SU-DHL-6 (cell line): ENCODE measurements around the gene ADCY5.

Experiments used
- H2AFZ ChIP-seq: fragments of 200-600 bp; sonication (generic); 2 replicates; pipeline ENCODE4 v1.6.1; 2014; ENCODE audit warnings: low read depth, mild to moderate bottlenecking, moderate library complexity, mixed read lengths, antibody characterized with exemption, low read length; ENCODE audit not compliant: severe bottlenecking
- H3F3A ChIP-seq: fragments of 200-600 bp; shearing (Covaris generic); 2 replicates; pipeline ENCODE4 v1.6.0; 2016; ENCODE audit warnings: antibody characterized with exemption, mild to moderate bottlenecking; ENCODE audit not compliant: insufficient read depth
- H3K27ac ChIP-seq: fragments of 200-600 bp; sonication (generic); 2 replicates; pipeline ENCODE4 v1.5.1; 2016; ENCODE audit warnings: low read depth, mild to moderate bottlenecking, low read length, moderate library complexity, mixed read lengths
- H3K27me3 ChIP-seq: fragments of 200-600 bp; sonication (generic), shearing (Covaris generic); 2 replicates; pipeline ENCODE4 v1.6.0; 2014; ENCODE audit warnings: mild to moderate bottlenecking, low read length
- H3K36me3 ChIP-seq: fragments of 200-600 bp; sonication (generic); 2 replicates; pipeline ENCODE4 v1.6.1; 2014; ENCODE audit warnings: mild to moderate bottlenecking, low read length, mixed read lengths
- H3K4me2 ChIP-seq: fragments of 300-600, 200-600 bp; shearing (Covaris generic), sonication (generic); 2 replicates; pipeline ENCODE4 v1.6.0; 2014; ENCODE audit warnings: low read length, low read depth, mild to moderate bottlenecking; ENCODE audit not compliant: poor library complexity, severe bottlenecking
- H3K4me3 ChIP-seq: fragments of 200-600 bp; sonication (generic); 2 replicates; pipeline ENCODE4 v1.5.1; 2014; ENCODE audit warnings: antibody characterized with exemption, low read length, mild to moderate bottlenecking, mixed read lengths; ENCODE audit not compliant: insufficient read depth, poor library complexity, severe bottlenecking
- H3K79me2 ChIP-seq: fragments of 200-600 bp; sonication (generic); 2 replicates; pipeline ENCODE4 v1.6.1; 2014; ENCODE audit warnings: mild to moderate bottlenecking, low read length, moderate library complexity; ENCODE audit not compliant: insufficient read depth
- H3K9ac ChIP-seq: fragments of 200-600 bp; sonication (generic); 2 replicates; pipeline ENCODE4 v1.7.0; 2014; ENCODE audit warnings: mild to moderate bottlenecking, low read length
- H3K9me2 ChIP-seq: fragments of 200-600 bp; sonication (generic); replicated peaks from 2 replicates; pipeline ENCODE4 v1.6.1; 2014; ENCODE audit warnings: low read length; ENCODE audit not compliant: insufficient read depth
- H3K9me3 ChIP-seq: fragments of 200-600 bp; sonication (generic); 2 replicates; pipeline ENCODE4 v1.6.1; 2014; ENCODE audit warnings: low read length, mixed read lengths; ENCODE audit not compliant: insufficient read depth
- H4K20me1 ChIP-seq: fragments of 200-600 bp; sonication (generic); 2 replicates; pipeline ENCODE4 v1.6.1; 2014; ENCODE audit warnings: low read depth, mild to moderate bottlenecking, antibody characterized with exemption, low read length, moderate library complexity, mixed read lengths
- CTCF ChIP-seq: fragments of 200-600 bp; sonication (generic); IDR thresholded peaks from one replicate; pipeline ENCODE4 v1.5.1; 2017; ENCODE audit warnings: antibody characterized with exemption, mild to moderate bottlenecking, low read length, moderate library complexity; ENCODE audit not compliant: insufficient read depth, poor library complexity, severe bottlenecking
- EZH2phosphoT487 ChIP-seq: fragments of 200-600 bp; sonication (generic), shearing (Covaris generic); conservative IDR thresholded peaks from 2 replicates; pipeline ENCODE4 v1.6.1; 2018; ENCODE audit warnings: mild to moderate bottlenecking, antibody characterized with exemption, low read length, moderate library complexity, mixed read lengths

Gene ADCY5

DNA sequence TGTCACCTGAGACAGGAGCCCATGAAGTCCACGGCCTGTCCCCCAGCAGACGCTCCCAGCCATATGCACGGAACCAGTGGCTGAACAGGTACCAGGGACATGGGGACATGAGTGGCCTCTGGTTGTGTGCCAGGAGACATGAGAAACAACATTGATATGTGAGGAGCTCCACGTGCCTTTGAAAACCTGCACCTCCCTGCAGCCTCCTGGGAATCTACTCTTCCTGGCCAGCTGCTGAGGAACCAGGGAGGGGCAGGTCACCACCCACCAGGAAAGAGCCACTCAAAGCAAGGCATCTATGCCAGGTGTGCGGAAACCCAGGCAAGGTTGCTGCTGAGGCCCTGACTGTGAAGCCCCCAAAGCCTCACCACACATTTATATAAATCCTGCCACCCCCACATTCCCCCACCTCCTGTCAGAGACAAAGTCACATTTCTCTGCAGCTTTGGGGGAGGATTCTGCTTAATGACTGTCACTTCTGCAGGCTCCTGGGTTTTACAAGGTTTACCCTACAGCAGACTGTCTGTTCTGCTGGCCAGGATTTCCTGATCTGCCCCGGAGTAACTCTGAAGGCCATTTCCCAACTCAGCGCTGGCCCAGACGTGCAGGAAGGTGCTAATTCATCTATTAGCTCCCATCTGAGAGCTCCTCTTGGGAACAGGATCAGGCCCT lies 110.8 kb downstream of the ADCY5 start:
- no peak overlapping the region for H3K4me2 ChIP-seq

GRCh38 chr3:123337226-123337625 lies 111.7 kb downstream of the ADCY5 start:
- Histone ChIP-seq H3K27me3 (no peaks in the 10 kb centered on the region), H3K9ac (no peak overlapping the region), H3K79me2 (no peaks in the 10 kb centered on the region), H2AFZ (no peak overlapping the region), H3K9me3 (no peaks in the 10 kb centered on the region), H3K4me2 (no peak overlapping the region), H3F3A (no peaks in the 10 kb centered on the region), H3K9me2 (no peaks in the 10 kb centered on the region), H3K27ac (no peak overlapping the region), H3K36me3 (no peaks in the 10 kb centered on the region), H4K20me1 (no peaks in the 10 kb centered on the region), H3K4me3 (no peak overlapping the region)
- TF ChIP-seq EZH2phosphoT487 (no peak), CTCF (no peak)

More for the DNA sequence above, 110.8 kb downstream of the ADCY5 start:
- Histone ChIP-seq H3F3A (no peaks in the 10 kb centered on the region), H4K20me1 (no peaks in the 10 kb centered on the region), H3K4me3 (no peak overlapping the region), H3K27ac (no peak overlapping the region), H2AFZ (no peak overlapping the region), H3K9me3 (no peaks in the 10 kb centered on the region), H3K79me2 (no peaks in the 10 kb centered on the region), H3K27me3 (no peaks in the 10 kb centered on the region), H3K36me3 (no peaks in the 10 kb centered on the region), H3K9me2 (no peaks in the 10 kb centered on the region), H3K9ac (no peak overlapping the region)
- TF ChIP-seq CTCF (no peak), EZH2phosphoT487 (no peak)

- Histone ChIP-seq H4K20me1 (no peaks in the 10 kb centered on the region), H3K79me2 (no peaks in the 10 kb centered on the region), H3F3A (no peaks in the 10 kb centered on the region), H2AFZ (no peak overlapping the region), H3K9me2 (no peaks in the 10 kb centered on the region), H3K9me3 (no peaks in the 10 kb centered on the region), H3K27ac (no peak overlapping the region), H3K27me3 (no peaks in the 10 kb centered on the region), H3K36me3 (no peaks in the 10 kb centered on the region), H3K9ac (no peak overlapping the region), H3K4me2 (no peak overlapping the region), H3K4me3 (no peak overlapping the region)
- TF ChIP-seq EZH2phosphoT487 (no peak), CTCF (no peak)
Measured at GRCh38 chr3:123336441-123336851, 112.4 kb downstream of the ADCY5 start.
